TTC549 (cell line): Measurements from ENCODE around the gene MIB1.

Experiments used
- FAIRE-seq: peaks from 2 replicates; lab custom pipeline; 2012; peaks lifted over from hg19 to GRCh38; lab: Jason Lieb, UNC

Gene MIB1

DNA sequence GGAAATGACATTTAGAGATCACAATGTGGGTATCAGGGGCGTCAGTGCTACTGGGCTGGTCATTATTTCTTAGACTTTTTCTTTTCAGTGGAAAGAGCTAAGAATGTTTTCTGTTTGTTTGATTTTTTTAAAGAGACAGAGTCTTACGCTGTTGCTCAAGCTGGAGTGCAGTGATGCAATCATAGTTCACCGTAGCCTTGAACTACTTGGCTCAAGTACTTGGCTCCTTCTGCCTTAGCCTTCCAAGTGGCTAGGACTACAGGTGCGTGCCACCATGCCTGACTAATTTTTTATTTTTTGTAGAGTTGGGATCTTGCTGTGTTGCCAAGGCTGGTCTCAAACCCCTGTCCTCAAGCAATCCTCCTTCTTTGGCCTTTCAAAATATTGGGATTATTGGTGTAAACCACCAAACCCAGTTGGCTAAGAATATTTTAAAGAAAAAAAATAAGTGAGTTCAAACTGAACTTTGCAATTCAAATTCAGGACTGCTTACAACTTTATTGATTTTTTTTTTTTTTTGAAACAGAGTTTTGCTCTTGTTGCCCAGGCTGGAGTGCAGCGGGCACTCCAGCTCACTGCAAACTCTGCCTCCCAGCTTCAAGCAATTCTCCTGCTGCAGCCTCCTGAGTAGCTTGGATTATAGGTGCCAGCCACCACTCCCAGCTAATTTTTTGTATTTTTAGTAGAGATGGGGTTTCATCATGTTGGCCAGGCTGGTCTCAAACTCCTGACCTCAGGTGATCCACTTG, 154.2 kb downstream of the MIB1 start:
- no peak for FAIRE-seq

DNA sequence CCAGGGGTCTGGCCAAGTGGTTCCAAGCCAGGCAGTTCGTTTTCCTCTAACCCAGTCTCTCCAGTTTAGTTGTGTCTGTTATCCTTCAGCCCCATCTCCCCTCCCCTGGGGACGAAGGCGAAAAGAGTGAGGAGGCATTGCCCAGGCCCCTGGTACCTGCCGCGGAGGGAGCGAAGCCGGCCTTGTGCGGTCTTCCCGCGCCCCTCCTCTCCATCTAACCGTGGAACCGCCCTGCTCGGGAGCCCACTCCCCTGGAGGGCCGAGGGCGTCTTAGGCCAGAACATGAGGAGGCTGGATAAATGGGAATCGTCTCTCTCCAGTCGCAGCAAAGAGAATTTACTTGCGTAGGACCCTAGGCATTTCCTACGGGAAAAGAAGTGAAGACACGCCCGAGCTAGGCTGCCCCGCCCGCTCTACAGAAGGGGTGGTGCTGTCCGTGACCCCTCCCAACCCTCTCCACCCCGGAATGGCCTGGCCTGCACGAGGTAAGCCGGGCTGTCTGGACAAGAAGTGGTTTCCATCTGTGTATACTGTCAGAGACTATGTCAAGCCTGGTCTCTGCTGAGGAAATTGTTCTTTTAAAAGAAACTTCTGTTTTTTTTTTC, 156.2 kb downstream of the MIB1 start:
- FAIRE-seq: no peak

DNA sequence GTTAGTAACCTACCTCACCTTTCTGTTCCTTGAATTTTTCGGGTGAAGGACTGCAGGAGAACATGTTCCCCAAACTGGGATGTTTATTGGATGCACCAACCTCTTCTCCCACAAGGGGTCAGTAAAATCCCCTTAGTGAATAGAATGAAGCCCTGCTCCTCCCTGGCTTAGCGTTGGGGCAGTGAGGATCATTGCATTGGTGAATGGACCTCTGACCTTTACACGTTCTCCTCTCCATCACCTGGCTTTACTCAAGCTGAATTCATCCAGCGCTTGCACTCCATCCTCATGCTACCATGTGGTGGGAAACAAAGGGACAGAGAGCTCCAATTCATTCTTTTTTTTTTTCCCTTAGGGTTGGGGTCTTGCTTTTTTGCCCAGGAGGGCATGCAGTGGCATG, 157.2 kb downstream of the MIB1 start:
- FAIRE-seq: peak; percentile 17

DNA sequence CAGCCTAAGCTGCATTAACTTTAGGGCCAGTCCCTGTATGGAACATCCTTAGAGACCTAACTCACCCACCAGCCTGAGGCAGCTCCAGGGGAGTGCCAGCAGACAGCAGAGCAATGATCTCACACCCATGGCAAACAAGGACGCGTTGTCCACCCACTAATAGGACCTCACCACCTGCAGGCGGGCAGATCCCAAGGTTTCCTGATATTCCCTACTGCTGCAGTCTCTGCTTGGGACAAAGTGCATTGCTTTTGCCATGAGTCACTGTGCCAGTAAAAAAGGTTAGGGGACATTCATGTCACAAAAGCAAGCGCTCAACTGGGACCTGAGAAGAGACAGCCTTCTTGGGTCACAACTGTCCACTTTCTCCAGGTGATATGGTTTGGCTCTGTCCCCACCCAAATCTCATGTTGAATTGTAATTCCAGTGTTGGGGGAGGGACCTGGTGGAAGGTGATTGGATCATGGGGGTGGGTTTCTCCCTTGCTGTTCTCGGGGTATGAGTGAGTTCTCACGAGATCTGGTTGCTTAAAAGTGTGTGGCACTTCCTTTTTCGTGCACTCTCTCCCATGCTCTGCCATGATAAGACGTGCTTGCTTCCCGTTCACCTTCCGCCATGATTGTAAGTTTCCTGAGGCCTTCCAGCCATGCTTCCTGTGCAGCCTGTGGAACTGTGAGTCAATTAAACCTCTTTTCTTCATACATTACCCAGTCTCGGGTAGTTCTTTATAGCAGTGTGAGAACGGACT, 160.2 kb downstream of the MIB1 start:
- no peak for FAIRE-seq

DNA sequence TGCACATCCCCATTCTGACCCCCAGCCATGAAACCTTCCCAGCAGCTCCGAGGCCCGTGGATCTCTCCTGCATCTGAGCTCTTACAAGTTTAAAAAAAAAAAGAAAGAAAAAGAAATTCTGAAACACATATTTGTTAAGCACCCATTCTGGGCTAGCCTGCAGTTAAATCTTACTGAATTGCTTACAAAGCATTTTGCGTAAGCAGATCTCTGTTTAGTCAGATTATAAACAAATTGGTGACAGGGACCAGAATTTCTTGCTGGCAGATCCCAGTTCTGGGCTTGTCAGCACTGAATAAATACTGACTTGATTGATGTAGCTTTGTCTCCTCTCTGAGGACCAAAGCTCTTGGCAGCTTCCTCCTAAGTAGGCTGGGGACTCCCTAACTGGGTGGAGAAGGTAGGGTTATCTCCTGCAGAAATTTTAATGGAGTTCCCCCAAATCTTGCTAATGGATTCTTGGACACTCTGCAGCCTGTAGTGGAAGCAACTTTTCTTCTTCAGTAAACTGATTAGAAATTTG, 160.9 kb downstream of the MIB1 start:
- no peak for FAIRE-seq

DNA sequence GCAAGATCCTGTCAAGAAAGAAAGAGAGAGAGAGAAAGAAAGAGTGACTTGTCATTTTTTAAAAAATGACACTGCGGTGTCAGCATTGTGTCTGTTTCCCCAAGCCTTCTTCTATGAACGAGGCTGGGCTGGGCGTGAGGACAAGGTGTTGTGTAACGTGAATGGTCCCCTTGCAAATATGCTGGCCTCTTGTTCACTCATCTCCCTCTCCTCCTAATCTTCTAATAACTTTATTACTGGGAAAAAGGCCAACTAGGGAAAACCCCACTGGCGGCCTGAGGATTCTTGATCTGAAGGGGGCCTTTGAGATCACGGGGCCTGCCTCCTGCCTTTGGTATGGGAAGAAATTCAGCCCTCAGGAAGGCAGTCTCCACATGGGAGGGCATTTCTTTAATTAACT, 163.1 kb downstream of the MIB1 start:
- no peak for FAIRE-seq

DNA sequence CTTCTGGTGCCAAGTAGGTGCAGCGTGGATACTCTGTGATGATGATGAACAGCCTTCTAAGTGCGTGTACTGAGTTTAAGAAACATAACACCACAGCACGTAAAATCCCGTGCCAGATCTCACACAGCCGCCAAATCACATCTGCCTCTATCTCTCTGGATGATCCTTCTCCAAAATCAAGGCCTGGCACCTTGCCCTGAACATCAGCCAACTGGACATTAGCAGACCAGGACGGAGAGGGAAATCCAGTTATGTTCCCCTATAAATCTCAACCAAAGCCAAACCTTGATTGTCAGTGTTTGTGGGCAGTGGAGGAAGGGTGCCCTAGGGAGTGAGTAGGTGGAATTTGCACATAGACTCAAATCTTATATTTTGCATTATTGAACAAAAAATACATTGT, 164.3 kb downstream of the MIB1 start:
- FAIRE-seq: no peak

DNA sequence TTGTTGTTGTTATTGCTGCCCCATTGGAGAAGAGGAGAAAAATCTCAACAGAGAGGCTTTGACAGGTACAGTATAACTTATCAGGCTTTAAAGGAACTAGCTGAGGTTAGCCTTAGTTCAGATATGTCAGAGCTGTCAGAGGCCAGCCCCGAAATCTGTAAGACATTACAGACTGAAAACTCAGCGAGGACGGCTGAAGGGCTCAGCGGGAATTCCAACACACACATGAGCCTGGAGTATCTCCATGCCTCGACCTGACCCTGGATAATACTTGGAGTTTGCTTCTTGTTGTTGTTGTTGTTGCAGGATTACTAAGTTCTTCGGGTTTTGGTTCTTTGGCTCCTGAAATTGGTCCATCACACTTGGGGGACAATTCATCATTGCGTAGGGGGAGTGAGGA, 166.9 kb downstream of the MIB1 start:
- no peak for FAIRE-seq

DNA sequence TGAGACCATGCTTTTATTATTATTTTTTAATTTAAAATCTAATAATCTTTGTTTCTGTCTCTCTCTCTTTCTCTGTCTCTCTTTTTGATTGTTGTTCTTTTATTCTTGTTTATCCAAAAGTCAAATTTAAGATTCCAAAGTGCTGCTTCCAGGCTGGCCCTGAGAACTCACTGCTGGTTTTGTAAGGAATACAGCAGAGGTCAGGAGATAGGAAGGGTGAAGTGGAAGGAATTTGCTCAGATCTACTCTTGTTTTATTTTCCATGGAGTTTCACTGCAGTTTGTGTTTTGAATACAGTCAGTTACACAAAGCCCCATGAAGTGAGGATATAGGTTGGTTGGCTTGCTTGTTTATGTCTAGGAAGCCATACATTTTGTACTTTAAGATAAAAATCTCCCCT, 168.1 kb downstream of the MIB1 start:
- no peak for FAIRE-seq

DNA sequence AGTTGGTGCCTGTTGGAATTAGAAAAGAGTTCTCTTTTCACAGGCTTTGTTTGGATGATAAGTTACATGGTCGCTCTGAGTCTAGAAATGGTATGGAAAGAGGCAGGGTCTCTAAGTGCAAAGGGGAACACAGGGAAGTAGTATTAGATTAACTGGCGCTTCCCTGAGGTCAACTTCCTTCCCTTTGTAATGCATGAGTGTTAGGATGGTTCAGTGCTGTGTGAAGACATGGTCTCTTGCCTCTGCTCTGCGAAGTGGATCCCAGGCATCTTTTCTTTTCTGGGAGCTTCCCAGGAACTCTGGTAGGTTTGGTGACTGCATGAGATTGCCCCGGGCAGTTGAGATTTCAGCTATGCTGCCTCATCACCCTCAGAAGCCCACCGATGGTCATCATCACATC, 170.3 kb downstream of the MIB1 start:
- no peak for FAIRE-seq

DNA sequence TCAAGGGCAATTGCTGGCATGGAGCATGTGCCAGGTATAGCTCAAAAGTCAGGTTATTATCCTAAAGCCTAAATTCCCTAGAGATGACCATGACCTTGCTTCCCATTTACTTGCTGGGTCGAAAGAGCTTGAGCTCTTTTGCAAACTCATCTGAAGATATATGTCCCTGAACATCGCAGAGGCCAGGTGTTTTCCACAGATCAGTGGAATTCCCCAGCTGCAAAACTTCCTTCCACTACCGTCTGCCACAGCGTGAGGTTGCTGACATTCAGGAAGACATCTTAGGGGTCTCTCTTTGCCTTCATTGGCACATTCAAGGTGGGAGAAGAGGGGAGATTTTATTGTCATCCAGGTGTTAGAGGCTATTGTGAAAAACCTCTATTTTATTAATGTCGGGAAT, 171.0 kb downstream of the MIB1 start:
- FAIRE-seq: no peak

DNA sequence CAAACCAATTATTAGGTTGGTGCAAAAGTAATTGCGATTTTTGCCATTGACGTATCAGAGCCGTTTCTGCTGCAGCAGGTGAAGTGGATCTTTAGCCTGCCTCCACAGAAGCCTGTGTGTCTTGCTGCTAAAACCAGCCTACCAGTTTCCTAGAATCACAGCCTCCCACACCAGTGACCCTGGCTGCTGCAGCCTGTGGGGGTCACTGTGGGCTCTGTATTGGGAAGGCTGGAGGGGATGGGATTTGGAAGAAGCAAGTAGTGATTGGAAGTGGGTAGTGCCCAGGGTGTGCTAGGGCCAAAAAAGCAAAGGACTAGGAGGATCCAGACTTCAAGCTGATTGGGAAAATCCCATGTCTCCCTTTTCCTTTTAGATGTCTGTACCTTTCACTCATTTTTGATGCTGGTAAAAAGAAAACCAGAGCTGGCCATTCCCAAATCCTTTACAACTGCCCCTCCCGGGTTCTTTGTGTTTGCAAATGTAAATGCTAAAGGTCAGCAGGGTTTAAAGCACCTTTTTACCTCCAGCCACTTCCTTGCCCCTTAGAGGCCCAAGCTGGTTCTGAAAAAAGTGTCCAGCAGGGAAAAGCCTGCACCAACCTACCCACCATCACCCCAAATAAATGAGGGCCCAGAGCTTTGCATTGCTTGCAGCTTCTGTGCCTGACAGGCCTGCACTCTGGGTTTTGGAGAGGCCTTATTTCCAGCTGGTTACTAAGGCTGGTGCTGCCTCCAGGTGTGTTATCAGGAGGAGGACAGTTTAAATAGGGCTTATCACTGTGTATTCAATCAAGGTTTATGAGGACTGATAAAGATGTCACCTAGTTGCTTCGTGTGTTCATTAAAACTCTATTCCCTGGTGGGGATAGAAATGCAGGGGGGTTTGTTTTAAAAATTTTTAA, 172.0 kb downstream of the MIB1 start:
- no peak for FAIRE-seq

DNA sequence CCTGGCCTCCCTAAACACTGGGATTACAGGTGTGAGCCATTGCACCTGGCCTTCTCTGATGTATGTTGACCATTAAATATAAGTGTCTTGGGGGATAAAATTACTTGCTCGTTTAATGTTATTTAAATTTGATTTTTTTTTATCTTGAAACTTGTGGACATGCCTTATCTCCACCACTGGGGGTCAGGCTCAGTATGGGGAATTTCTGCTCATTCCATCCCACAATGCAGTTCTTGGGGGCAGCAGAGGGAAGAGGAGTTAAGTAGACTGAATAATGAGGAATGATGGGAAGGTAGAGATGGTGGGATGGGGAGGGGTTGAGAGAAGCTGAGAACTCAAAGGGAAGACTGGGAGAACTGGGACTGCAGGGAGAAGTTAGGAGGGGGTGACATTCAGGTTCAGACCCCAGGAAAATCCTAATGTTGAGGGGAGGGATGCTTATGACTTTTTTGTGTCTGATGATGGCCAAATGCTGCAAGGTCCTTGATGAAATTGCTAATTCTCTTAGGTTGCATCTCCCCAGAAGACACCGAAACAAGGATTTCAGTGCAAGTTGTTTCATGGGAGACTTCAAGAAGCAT, 174.2 kb downstream of the MIB1 start:
- FAIRE-seq: peak; percentile 66

DNA sequence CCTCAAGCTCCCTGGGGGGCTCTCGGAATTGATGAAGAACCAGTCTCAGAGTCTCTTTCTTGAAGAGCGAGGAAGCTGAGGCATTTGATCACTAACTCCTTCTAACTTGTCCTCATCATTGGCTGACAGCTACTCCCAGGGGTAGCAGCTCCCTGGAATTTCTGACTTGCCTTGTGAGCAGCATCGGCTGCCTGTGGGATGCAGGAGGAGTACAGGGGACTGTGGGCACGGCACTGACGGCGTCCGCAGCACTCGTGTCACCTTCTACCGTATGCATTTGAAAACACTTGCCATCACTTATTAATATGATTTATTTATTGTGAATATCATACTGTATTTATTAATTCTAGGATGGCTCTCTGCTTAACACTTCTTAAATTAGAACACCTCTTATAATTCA, 175.0 kb downstream of the MIB1 start:
- no peak for FAIRE-seq

DNA sequence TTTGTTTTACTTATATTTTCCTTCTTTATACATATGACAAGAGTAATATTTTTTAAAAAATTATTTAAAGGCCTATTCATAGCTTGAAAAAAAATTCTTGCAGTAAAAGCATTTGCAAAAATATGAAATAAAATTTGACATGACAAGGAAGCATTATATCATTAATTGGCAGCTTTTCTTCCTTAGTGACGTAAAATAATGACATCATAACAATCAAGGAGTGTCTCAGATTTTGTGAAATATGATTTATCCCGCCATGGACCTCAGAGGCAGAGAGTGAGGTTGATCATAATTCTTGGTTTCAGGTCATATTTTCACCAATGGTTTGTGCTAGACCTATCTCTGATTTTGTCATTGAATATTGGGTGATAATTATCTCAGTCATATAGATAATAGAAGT, 176.0 kb downstream of the MIB1 start:
- FAIRE-seq: no peak

DNA sequence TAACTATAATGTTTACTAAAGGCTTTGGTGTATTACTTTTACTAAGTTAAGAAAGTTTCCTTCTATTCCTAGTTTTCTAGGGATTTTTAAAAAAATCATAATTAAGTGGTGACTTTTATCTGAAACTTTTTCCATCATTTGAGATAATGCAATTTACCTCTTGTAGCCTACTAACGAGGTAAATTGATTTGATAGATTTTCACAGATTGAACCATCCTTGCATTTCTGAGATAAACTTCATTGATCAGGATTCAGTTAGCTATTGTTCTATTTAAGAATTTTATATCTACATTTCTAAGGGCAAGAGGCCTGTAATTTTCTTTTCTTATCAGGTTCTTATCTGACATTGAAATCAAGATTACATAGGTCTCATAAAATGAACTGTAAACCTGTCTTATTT, 178.1 kb downstream of the MIB1 start:
- no peak for FAIRE-seq
